Neural cell (in vitro differentiated cells): ENCODE results near the gene CROCC. TPM values are rescaled to one million over a fixed set of nuclear protein-coding genes. Genes with fewer than 3 reads are reported as not detected.

Experiments
- H2AFZ ChIP-seq: fragments of 200-600, 300-800 bp; sonication (generic), shearing (Covaris generic); 2 replicates; pipeline ENCODE4 v1.6.0; 2014; ENCODE audit warnings: low read depth, mild to moderate bottlenecking, antibody characterized with exemption, low read length, moderate library complexity
- H3F3A ChIP-seq: fragments of 200-600 bp; shearing (Covaris generic); 2 replicates; pipeline ENCODE4 v1.6.1; 2016; ENCODE audit warnings: mild to moderate bottlenecking, moderate library complexity, mixed read lengths, antibody characterized with exemption, low read length; ENCODE audit not compliant: insufficient read depth, poor library complexity, severe bottlenecking
- H3K27ac ChIP-seq: fragments of 200-600, 300-800 bp; sonication (generic), shearing (Covaris generic); 2 replicates; pipeline ENCODE4 v1.5.1; 2014; ENCODE audit warnings: mild to moderate bottlenecking, low read length, moderate library complexity
- H3K27me3 ChIP-seq: fragments of 300-800, 200-600 bp; sonication (generic), shearing (Covaris generic); 2 replicates; pipeline ENCODE4 v1.6.0; 2014; ENCODE audit warnings: mild to moderate bottlenecking, low read depth, low read length, moderate library complexity; ENCODE audit not compliant: insufficient read depth
- H3K36me3 ChIP-seq: fragments of 300-800, 200-600 bp; sonication (generic), shearing (Covaris generic); 2 replicates; pipeline ENCODE4 v1.5.1; 2014; ENCODE audit warnings: mild to moderate bottlenecking, antibody characterized with exemption, low read length, moderate library complexity; ENCODE audit not compliant: insufficient read depth
- H3K4me2 ChIP-seq: fragments of 300-800, 200-600 bp; sonication (generic), shearing (Covaris generic); 2 replicates; pipeline ENCODE4 v1.6.0; 2014; ENCODE audit warnings: mild to moderate bottlenecking, low read length
- H3K4me3 ChIP-seq: fragments of 300-800, 200-600 bp; sonication (generic), shearing (Covaris generic); 2 replicates; pipeline ENCODE4 v1.5.1; 2014; ENCODE audit warnings: mild to moderate bottlenecking, low read length, moderate library complexity
- H3K79me2 ChIP-seq: fragments of 200-600 bp; shearing (Covaris generic); replicated peaks from 2 replicates; pipeline ENCODE4 v1.6.0; 2014; ENCODE audit warnings: mild to moderate bottlenecking, low read length, moderate library complexity; ENCODE audit not compliant: insufficient read depth
- H3K9ac ChIP-seq: fragments of 300-800, 200-600 bp; sonication (generic), shearing (Covaris generic); 2 replicates; pipeline ENCODE4 v1.6.1; 2016; ENCODE audit warnings: mild to moderate bottlenecking, low read length, mixed read lengths
- H3K9me2 ChIP-seq: fragments of 200-600 bp; shearing (Covaris generic); 2 replicates; pipeline ENCODE4 v1.6.1; 2016; ENCODE audit warnings: mild to moderate bottlenecking, low read length, mixed read lengths; ENCODE audit not compliant: insufficient read depth
- H3K9me3 ChIP-seq: fragments of 200-600, 300-800 bp; sonication (generic), shearing (Covaris generic); 2 replicates; pipeline ENCODE4 v1.6.1; 2016; ENCODE audit warnings: mild to moderate bottlenecking, mixed run types, low read length, moderate library complexity, mixed read lengths
- H4K20me1 ChIP-seq: fragments of 200-600 bp; shearing (Covaris generic); 2 replicates; pipeline ENCODE4 v1.6.1; 2016; ENCODE audit warnings: mild to moderate bottlenecking, mixed run types; ENCODE audit not compliant: insufficient read depth
- CTCF ChIP-seq: fragments of 450-650 bp; IDR thresholded peaks from 2 replicates; pipeline ENCODE4 v1.5.1; 2014; ENCODE audit warnings: antibody characterized with exemption, mild to moderate bottlenecking, moderate library complexity; ENCODE audit not compliant: poor library complexity, severe bottlenecking
- EP300 ChIP-seq: fragments of 450-650 bp; conservative IDR thresholded peaks from 2 replicates; pipeline ENCODE4 v1.6.1; 2014; ENCODE audit warnings: antibody characterized with exemption, mild to moderate bottlenecking, moderate library complexity; ENCODE audit not compliant: poor library complexity, severe bottlenecking
- EZH2 ChIP-seq: fragments of 200-600, 300-800 bp; shearing (Covaris generic), sonication (generic); IDR thresholded peaks from 2 replicates; pipeline ENCODE4 v1.6.1; 2014; ENCODE audit warnings: antibody characterized with exemption, low read length, borderline replicate concordance, mild to moderate bottlenecking; ENCODE audit not compliant: insufficient read depth, poor library complexity, severe bottlenecking
- MXI1 ChIP-seq: fragments of 450-650 bp; conservative IDR thresholded peaks from 2 replicates; pipeline ENCODE4 v1.6.1; 2014; ENCODE audit warnings: antibody characterized with exemption, mild to moderate bottlenecking; ENCODE audit not compliant: poor library complexity, severe bottlenecking
- POLR2AphosphoS5 ChIP-seq: IDR thresholded peaks from 2 replicates; pipeline ENCODE4 v1.6.1; 2012
- RAD21 ChIP-seq: fragments of 450-650 bp; conservative IDR thresholded peaks from 2 replicates; pipeline ENCODE4 v1.6.1; 2014; ENCODE audit warnings: antibody characterized with exemption, mild to moderate bottlenecking, moderate library complexity
- REST ChIP-seq: IDR thresholded peaks from 2 replicates; pipeline ENCODE4 v1.6.1; 2012; ENCODE audit warnings: borderline replicate concordance
- SMC3 ChIP-seq: fragments of 450-650 bp; conservative IDR thresholded peaks from 2 replicates; pipeline ENCODE4 v1.6.1; 2014; ENCODE audit warnings: antibody characterized with exemption, mild to moderate bottlenecking, moderate library complexity; ENCODE audit not compliant: poor library complexity
- TAF1 ChIP-seq: IDR thresholded peaks from 2 replicates; pipeline ENCODE4 v1.6.1; 2012; ENCODE audit warnings: low read depth
- polyA plus RNA-seq: library from polyadenylated mRNA; depleted of rRNA; stranded (reverse); fragments of >200 nt; gene quantifications from 2 replicates; pipeline ENCODE4 v1.2.3, GENCODE V29; 2014

CROCC gene
- polyA plus RNA-seq, 1 donor from 2014 or later, result 26.3 TPM

GRCh38 chr1:16992102-16992501, 70.4 kb downstream of the CROCC start:
- Histone ChIP-seq H3K9me3 (no peaks in the 10 kb centered on the region), H3K27me3 (no peaks in the 10 kb centered on the region), H4K20me1 (no peaks in the 10 kb centered on the region), H3K36me3 (no peaks in the 10 kb centered on the region), H3K79me2 (no peaks in the 10 kb centered on the region), H3F3A (no peaks in the 10 kb centered on the region), H3K27ac (no peak overlapping the region), H3K4me3 (no peak overlapping the region), H3K4me2 (no peak overlapping the region), H3K9ac (no peak overlapping the region), H3K9me2 (no peaks in the 10 kb centered on the region), H2AFZ (no peak overlapping the region)
- no peak for TF ChIP-seq REST
- TF ChIP-seq POLR2AphosphoS5, result no peak
- TF ChIP-seq MXI1, result no peak
- no peak for TF ChIP-seq EP300
- TF ChIP-seq EZH2, result no peak
- TF ChIP-seq TAF1, result no peak
- TF ChIP-seq SMC3, result no peak
- TF ChIP-seq CTCF, result no peak
- no peak for TF ChIP-seq RAD21

- Histone ChIP-seq H3K4me3 (no peak overlapping the region), H3K27ac (no peak overlapping the region), H3K79me2 (no peaks in the 10 kb centered on the region), H3K9me2 (no peaks in the 10 kb centered on the region), H3K9ac (no peak overlapping the region), H3K36me3 (no peaks in the 10 kb centered on the region), H4K20me1 (no peaks in the 10 kb centered on the region), H3K9me3 (no peaks in the 10 kb centered on the region), H2AFZ (no peak overlapping the region), H3K27me3 (no peaks in the 10 kb centered on the region), H3F3A (no peaks in the 10 kb centered on the region), H3K4me2 (no peak overlapping the region)
- TF ChIP-seq EZH2, result no peak
- TF ChIP-seq CTCF, result no peak
- no peak for TF ChIP-seq TAF1
Observed at GRCh38 chr1:16992675-16993074, 70.9 kb downstream of the CROCC start.
